H1 (cell line): ENCODE data around the gene GRM6. TPM values are rescaled to one million over a fixed set of nuclear protein-coding genes. Genes with fewer than 3 reads are reported as not detected.

ENCODE experiments used
- CTCF ChIA-PET: fragments of 300-600 bp; sonication (Branson Sonifier 250); formaldehyde crosslinking; loops from one replicate; lab custom pipeline; 2021; ENCODE audit not compliant: partially characterized antibody; lab: Charles Lee
- POLR2A ChIA-PET: fragments of 300-600 bp; sonication (Branson Sonifier 250); formaldehyde crosslinking; loops from one replicate; lab custom pipeline; 2021; ENCODE audit warnings: inconsistent platforms; ENCODE audit not compliant: partially characterized antibody; lab: Charles Lee
- DNase-seq, 2 experiments: peaks; one replicate each; pipeline versions ENCODE4 v3.0.0 to v3.0.0-alpha.2; 2010 to 2022; ENCODE audit warnings: low spot score in 2 of 2, low read depth in 1 of 2, mixed read lengths in 1 of 2
- FAIRE-seq: peaks from 2 replicates; lab custom pipeline; 2011; peaks lifted over from hg19 to GRCh38; lab: Jason Lieb, UNC
- H2AFZ ChIP-seq: 2 replicates; pipeline ENCODE4 v1.8.1; 2012; ENCODE audit warnings: low read length, inconsistent platforms
- H2AK5ac ChIP-seq: 2 replicates; pipeline ENCODE4 v1.6.1; 2013; ENCODE audit warnings: low read depth, low read length
- H2BK120ac ChIP-seq: replicated peaks from 2 replicates; pipeline ENCODE3; 2013; ENCODE audit warnings: low read depth, low read length, inconsistent platforms
- H2BK12ac ChIP-seq: 2 replicates; pipeline ENCODE4 v1.6.1; 2013; ENCODE audit warnings: low read depth, low read length
- H2BK15ac ChIP-seq: 2 replicates; pipeline ENCODE4 v1.6.1; 2013; ENCODE audit warnings: low read length
- H2BK20ac ChIP-seq: 2 replicates; pipeline ENCODE4 v1.6.1; 2013; ENCODE audit warnings: low read length
- H2BK5ac ChIP-seq: 2 replicates; pipeline ENCODE4 v1.6.1; 2013; ENCODE audit warnings: low read depth, low read length
- H3K14ac ChIP-seq: 2 replicates; pipeline ENCODE4 v1.6.1; 2013; ENCODE audit warnings: inconsistent platforms; ENCODE audit not compliant: insufficient read length
- H3K18ac ChIP-seq: 2 replicates; pipeline ENCODE4 v1.6.1; 2013; ENCODE audit warnings: low read length; ENCODE audit errors: extremely low read depth
- H3K23ac ChIP-seq: 2 replicates; pipeline ENCODE4 v1.6.1; 2013; ENCODE audit warnings: inconsistent platforms; ENCODE audit not compliant: insufficient read length
- H3K23me2 ChIP-seq: 2 replicates; pipeline ENCODE4 v1.6.1; 2013; ENCODE audit warnings: low read depth, low read length
- H3K27ac ChIP-seq: 2 replicates; pipeline ENCODE4 v1.6.1; 2011; ENCODE audit warnings: low read depth, low read length, inconsistent platforms
- H3K27me3 ChIP-seq, 4 experiments: replicated peaks in 1 of 4; 1 replicate in 1 of 4; 2 replicates in 3 of 4; pipeline versions ENCODE4 v1.6.1 to v1.8.1; 2011 to 2013; ENCODE audit warnings: low read length in 3 of 4, mild to moderate bottlenecking in 3 of 4, inconsistent platforms in 2 of 4, mixed read lengths in 2 of 4, moderate library complexity in 1 of 4; ENCODE audit not compliant: control insufficient read depth in 3 of 4, insufficient read depth in 3 of 4; ENCODE audit errors: extremely low read depth in 1 of 4
- H3K36me3 ChIP-seq, 4 experiments: 2 replicates each; pipeline versions ENCODE4 v1.6.1 to v1.8.1; 2011 to 2013; ENCODE audit warnings: mild to moderate bottlenecking in 4 of 4, low read length in 3 of 4, moderate library complexity in 2 of 4, control low read depth in 1 of 4, inconsistent platforms in 1 of 4; ENCODE audit not compliant: insufficient read depth in 4 of 4, control insufficient read depth in 2 of 4
- H3K4ac ChIP-seq: replicated peaks from 2 replicates; pipeline ENCODE3; 2013; ENCODE audit warnings: low read length, low read depth, mixed read lengths, inconsistent platforms; ENCODE audit not compliant: insufficient read length
- H3K4me1 ChIP-seq, 4 experiments: replicated peaks in 1 of 4; 1 replicate in 1 of 4; 2 replicates in 3 of 4; pipeline versions ENCODE4 v1.6.1 to v1.8.1; 2011 to 2013; ENCODE audit warnings: low read length in 3 of 4, inconsistent platforms in 2 of 4, mixed read lengths in 1 of 4; ENCODE audit not compliant: insufficient read depth in 4 of 4, control insufficient read depth in 3 of 4
- H3K4me2 ChIP-seq, 2 experiments: 2 replicates each; pipeline versions ENCODE4 v1.6.1 to v1.8.1; 2011 to 2013; ENCODE audit warnings: low read depth in 2 of 2, low read length in 2 of 2, control low read depth in 1 of 2, inconsistent platforms in 1 of 2, mild to moderate bottlenecking in 1 of 2; ENCODE audit not compliant: insufficient read depth in 1 of 2
- H3K4me3 ChIP-seq, 4 experiments: fragments of 200-600, 300-600 bp in 1 of 4; sonication (generic), shearing (Covaris generic), sonication (Bioruptor Twin) in 1 of 4; 2 replicates each; pipeline versions ENCODE4 v1.5.1 to v1.8.1; 2011 to 2016; ENCODE audit warnings: low read length in 4 of 4, low read depth in 3 of 4, control low read depth in 2 of 4, inconsistent platforms in 2 of 4, mild to moderate bottlenecking in 2 of 4, mixed read lengths in 1 of 4, moderate library complexity in 1 of 4; ENCODE audit not compliant: insufficient read depth in 2 of 4; ENCODE audit errors: extremely low read depth in 1 of 4
- H3K56ac ChIP-seq: replicated peaks from 2 replicates; pipeline ENCODE3; 2013; ENCODE audit warnings: low read depth, mild to moderate bottlenecking, mixed read lengths, low read length, inconsistent platforms; ENCODE audit not compliant: insufficient read length
- H3K79me1 ChIP-seq: 2 replicates; pipeline ENCODE4 v1.6.1; 2013; ENCODE audit warnings: low read depth, low read length, control low read depth
- H3K79me2 ChIP-seq, 2 experiments: 2 replicates each; pipeline versions ENCODE4 v1.6.1 to v1.8.1; 2012 to 2013; ENCODE audit warnings: low read length in 2 of 2, mild to moderate bottlenecking in 2 of 2, inconsistent platforms in 1 of 2; ENCODE audit not compliant: insufficient read depth in 2 of 2, control insufficient read depth in 1 of 2
- H3K9ac ChIP-seq, 4 experiments: replicated peaks in 1 of 4; 1 replicate in 1 of 4; 2 replicates in 3 of 4; pipeline versions ENCODE4 v1.6.1 to v1.8.1; 2011 to 2013; ENCODE audit warnings: low read depth in 3 of 4, low read length in 3 of 4, control low read depth in 2 of 4, mild to moderate bottlenecking in 2 of 4, moderate library complexity in 2 of 4, inconsistent platforms in 1 of 4; ENCODE audit errors: extremely low read depth in 1 of 4
- H3K9me3 ChIP-seq, 2 experiments: 2 replicates each; pipeline versions ENCODE4 v1.6.1 to v1.8.1; 2012 to 2013; ENCODE audit warnings: mild to moderate bottlenecking in 2 of 2, moderate library complexity in 2 of 2, control low read depth in 1 of 2, inconsistent platforms in 1 of 2, low read depth in 1 of 2, low read length in 1 of 2, mixed read lengths in 1 of 2; ENCODE audit not compliant: insufficient read depth in 2 of 2
- H4K20me1 ChIP-seq, 2 experiments: replicated peaks in 1 of 2; 2 replicates each; pipeline versions ENCODE3 to v1.8.1; 2011 to 2013; ENCODE audit warnings: inconsistent platforms in 2 of 2, low read length in 2 of 2, mild to moderate bottlenecking in 1 of 2; ENCODE audit not compliant: insufficient read depth in 2 of 2, control insufficient read depth in 1 of 2
- H4K5ac ChIP-seq: 2 replicates; pipeline ENCODE4 v1.6.1; 2013; ENCODE audit warnings: low read length, low read depth, mixed read lengths, inconsistent platforms; ENCODE audit not compliant: insufficient read length
- H4K8ac ChIP-seq: 2 replicates; pipeline ENCODE4 v1.8.0; 2013; ENCODE audit warnings: mild to moderate bottlenecking, moderate library complexity, low read length, inconsistent platforms; ENCODE audit not compliant: insufficient read depth; ENCODE audit errors: extremely low read depth
- H4K91ac ChIP-seq: replicated peaks from 2 replicates; pipeline ENCODE3; 2013; ENCODE audit warnings: low read length, mixed read lengths, inconsistent platforms; ENCODE audit not compliant: insufficient read length
- ATF2 ChIP-seq: IDR thresholded peaks from 2 replicates; pipeline ENCODE4 v1.6.1; 2012; ENCODE audit warnings: low read length, inconsistent platforms
- ATF3 ChIP-seq: IDR thresholded peaks from 2 replicates; pipeline ENCODE4 v1.6.1; 2011; ENCODE audit warnings: low read depth, mild to moderate bottlenecking, low read length; ENCODE audit not compliant: insufficient read depth
- CHD1 ChIP-seq: IDR thresholded peaks from 2 replicates; pipeline ENCODE4 v1.6.1; 2012; ENCODE audit warnings: low read depth, low read length, improper control_type of control experiment
- CHD2 ChIP-seq: IDR thresholded peaks from 2 replicates; pipeline ENCODE4 v1.6.1; 2012; ENCODE audit warnings: low read length, improper control_type of control experiment
- EP300 ChIP-seq, 2 experiments: IDR thresholded peaks; 1 replicate in 1 of 2; 2 replicates in 1 of 2; pipeline ENCODE4 v1.6.1; 2011 to 2012; ENCODE audit warnings: low read depth in 2 of 2, low read length in 2 of 2, mild to moderate bottlenecking in 2 of 2, borderline replicate concordance in 1 of 2, inconsistent platforms in 1 of 2, moderate library complexity in 1 of 2
- KDM1A ChIP-seq: fragments of 200-600, 300-600 bp; sonication (generic); IDR thresholded peaks from 2 replicates; pipeline ENCODE4 v1.7.1; 2016; ENCODE audit warnings: mild to moderate bottlenecking, low read length, borderline replicate concordance
- MAX ChIP-seq: IDR thresholded peaks from 2 replicates; pipeline ENCODE4 v1.6.1; 2012; ENCODE audit warnings: inconsistent platforms
- NANOG ChIP-seq: IDR thresholded peaks from 2 replicates; pipeline ENCODE4 v1.6.1; 2011; ENCODE audit warnings: low read length, low read depth, mild to moderate bottlenecking, inconsistent platforms; ENCODE audit not compliant: insufficient read depth, poor library complexity, severe bottlenecking
- SRF ChIP-seq: IDR thresholded peaks from 2 replicates; pipeline ENCODE4 v1.6.1; 2011; ENCODE audit warnings: mild to moderate bottlenecking, low read depth, low read length, moderate library complexity
- YY1 ChIP-seq: IDR thresholded peaks from 2 replicates; pipeline ENCODE4 v1.6.1; 2011; ENCODE audit warnings: low read depth, mild to moderate bottlenecking, low read length
- WGBS, 2 experiments: shearing (Covaris generic) in 1 of 2; methylation state at CpG; one replicate each; pipeline versions ENCODE4 v1.1.6 to v1.1.7; 2013 to 2015; ENCODE audit warnings: low lambda C conversion rate in 2 of 2, mixed read lengths in 2 of 2, inconsistent platforms in 1 of 2, low coverage in 1 of 2, missing lambda C conversion rate in 1 of 2; ENCODE audit not compliant: insufficient replicate concordance in 2 of 2, insufficient coverage in 1 of 2, insufficient read length in 1 of 2; ENCODE audit errors: extremely low coverage in 1 of 2, missing lambda C conversion rate in 1 of 2; 5-methylcytosine and 5-hydroxymethylcytosine counted together
- polyA plus RNA-seq, 7 experiments: library from polyadenylated mRNA; depleted of rRNA in 3 of 7; stranded (reverse) in 5 of 7; unstranded in 2 of 7; fragments of >200 nt in 5 of 7; fragments of 200-250 nt in 2 of 7; gene quantifications; 1 replicate in 5 of 7; 2 replicates in 1 of 7; 4 replicates in 1 of 7; pipeline versions ENCODE4 v1.2.1 to v1.2.3, GENCODE V29; 2011 to 2013; ENCODE audit warnings: missing spikeins in 2 of 7, mixed read lengths in 2 of 7
- total RNA-seq: library from RNA; stranded (reverse); fragmentation: NEBNext Ultra II Directional; extraction: Animal tissue kit (Norgen Biotek cat#: 25700); gene quantifications from 2 replicates; pipeline ENCODE4 v1.2.1, GENCODE V29; 2021

GRM6 gene
- total and polyA plus RNA-seq, 2 of the 8 experiments (the other 6 are each of a cell fraction or from before 2014, with no cell fraction given): not detected

- WGBS, 2 experiments: 89% methylated on average over 8 of the region's 9 CpGs; no CpG with 5 or more reads in 1 of the 2 experiments
- Histone ChIP-seq H2BK5ac (no peak overlapping the region), H4K8ac (no peak overlapping the region; the same call in 1 of the 2 replicates), H3K23ac (no peak overlapping the region), H3K27ac (no peak overlapping the region), H3K56ac (no peak overlapping the region), H2BK15ac (no peak overlapping the region), H3K4me1 (peaks cover 0 to 13% (median 1%) of the 10 kb centered on the region in 4 experiments; a peak in 5 of 7 replicates), H3K18ac (no peak overlapping the region), H3K79me1 (no peaks in the 10 kb centered on the region), H2BK20ac (no peak overlapping the region), H2AK5ac (no peak overlapping the region), H2BK12ac (no peak overlapping the region), H2AFZ (no peak overlapping the region), H4K20me1 (peaks cover 1 to 4% of the 10 kb centered on the region in 2 experiments), H3K36me3 (no peaks in the 10 kb centered on the region; a peak in 1 of 8 replicates), H3K4me3 (no peak overlapping the region), H4K5ac (no peak overlapping the region), H3K79me2 (no peaks in the 10 kb centered on the region), H3K9ac (no peak overlapping the region), H3K14ac (no peak overlapping the region), H3K9me3 (peaks cover 29 to 49% of the 10 kb centered on the region in 2 experiments; a peak in 3 of 4 replicates), H3K4me2 (no peak overlapping the region), H3K27me3 (peaks cover 26 to 45% (median 44%) of the 10 kb centered on the region in 4 experiments), H2BK120ac (no peak overlapping the region), H4K91ac (no peak overlapping the region), H3K23me2 (peaks cover 9% of the 10 kb centered on the region; the same call in 1 of the 2 replicates), H3K4ac (no peak overlapping the region)
- DNase-seq (no peak), FAIRE-seq (no peak)
- ChIA-PET POLR2A (interaction anchor here (1.0 to 1.6 kb wide), 2 partner anchors 9 to 46 kb away, joined by 3 read pairs; no protein-coding TSS in a partner anchor), CTCF (interaction anchor here (0.6 to 1.6 kb wide), 5 partner anchors 16 to 1659 kb away, joined by 3 to 4 read pairs (median 3); no protein-coding TSS in a partner anchor)
- TF ChIP-seq ATF2 (no peak), CHD1 (no peak), CHD2 (no peak), YY1 (no peak), KDM1A (no peak), MAX (no peak), EP300 (IDR thresholded peaks at IDR 0.05; ENCODE audit: borderline replicate concordance in 1 of 2, low read depth in 2 of 2, low read length in 2 of 2) (no peak), SRF (no peak), NANOG (no peak), ATF3 (no peak)
Observed at GRCh38 chr5:178992291-178992895, 2.7 kb downstream of the GRM6 start.
